Measurements from ENCODE around the gene PGM2L1. TPM values are rescaled to one million over a fixed set of nuclear protein-coding genes. Genes with fewer than 3 reads are reported as not detected.

Gene PGM2L1
- total RNA-seq, 1 experiment from 2014 or later, result 7.8 TPM

GRCh38 chr11:74412733-74413359, 14.6 kb upstream of the PGM2L1 start:
- H3K27me3 ChIP-seq (ENCODE audit: insufficient read depth, low read depth), result no peaks in the 10 kb centered on the region
- no peak for DNase-seq
- TF ChIP-seq, protein P1, sequence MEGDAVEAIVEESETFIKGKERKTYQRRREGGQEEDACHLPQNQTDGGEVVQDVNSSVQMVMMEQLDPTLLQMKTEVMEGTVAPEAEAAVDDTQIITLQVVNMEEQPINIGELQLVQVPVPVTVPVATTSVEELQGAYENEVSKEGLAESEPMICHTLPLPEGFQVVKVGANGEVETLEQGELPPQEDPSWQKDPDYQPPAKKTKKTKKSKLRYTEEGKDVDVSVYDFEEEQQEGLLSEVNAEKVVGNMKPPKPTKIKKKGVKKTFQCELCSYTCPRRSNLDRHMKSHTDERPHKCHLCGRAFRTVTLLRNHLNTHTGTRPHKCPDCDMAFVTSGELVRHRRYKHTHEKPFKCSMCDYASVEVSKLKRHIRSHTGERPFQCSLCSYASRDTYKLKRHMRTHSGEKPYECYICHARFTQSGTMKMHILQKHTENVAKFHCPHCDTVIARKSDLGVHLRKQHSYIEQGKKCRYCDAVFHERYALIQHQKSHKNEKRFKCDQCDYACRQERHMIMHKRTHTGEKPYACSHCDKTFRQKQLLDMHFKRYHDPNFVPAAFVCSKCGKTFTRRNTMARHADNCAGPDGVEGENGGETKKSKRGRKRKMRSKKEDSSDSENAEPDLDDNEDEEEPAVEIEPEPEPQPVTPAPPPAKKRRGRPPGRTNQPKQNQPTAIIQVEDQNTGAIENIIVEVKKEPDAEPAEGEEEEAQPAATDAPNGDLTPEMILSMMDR (conservative IDR thresholded peaks at IDR 0.05), result no peak
- TF ChIP-seq EZH2 (IDR thresholded peaks at IDR 0.05; ENCODE audit: low read depth), result no peak
- no peak overlapping the region for H3K27ac ChIP-seq
- no TSS peak for BruUV-seq (replicated peaks)
- H2AFZ ChIP-seq, result no peak overlapping the region
- H4K20me1 ChIP-seq (ENCODE audit: insufficient read depth), result no peaks in the 10 kb centered on the region
- no peaks in the 10 kb centered on the region for H3K36me3 ChIP-seq (ENCODE audit: low read depth)
- H3K79me2 ChIP-seq (ENCODE audit: low read depth), result no peaks in the 10 kb centered on the region
- ChIA-PET POLR2A (ENCODE audit: unreplicated experiment) (no interaction called here), CTCF (no interaction called here)
- no peaks in the 10 kb centered on the region for H3K9me2 ChIP-seq (ENCODE audit: insufficient read depth)
- peaks cover 11% of the 10 kb centered on the region for H3F3A ChIP-seq (ENCODE audit: insufficient read depth, low read depth)
- intact Hi-C loops (cut with micrococcal nuclease; ENCODE audit: unreplicated experiment), result no loop called here
- no peak overlapping the region for H3K4me2 ChIP-seq
- no peaks in the 10 kb centered on the region for H3K9me3 ChIP-seq (ENCODE audit: insufficient read depth, low read depth)
- no peak overlapping the region for H3K4me3 ChIP-seq
- peaks cover 29% of the 10 kb centered on the region for H3K4me1 ChIP-seq (replicated peaks; ENCODE audit: insufficient read depth)

- intact Hi-C loops (cut with micrococcal nuclease; ENCODE audit: unreplicated experiment), result no loop called here
- Histone ChIP-seq H3K27ac (no peak overlapping the region), H4K20me1 (ENCODE audit: insufficient read depth) (no peaks in the 10 kb centered on the region), H3K79me2 (ENCODE audit: low read depth) (no peaks in the 10 kb centered on the region), H3F3A (ENCODE audit: insufficient read depth, low read depth) (peaks cover 5% of the 10 kb centered on the region), H3K4me2 (no peak overlapping the region), H3K9me2 (ENCODE audit: insufficient read depth) (no peaks in the 10 kb centered on the region), H3K4me3 (no peak overlapping the region), H2AFZ (no peak overlapping the region), H3K36me3 (ENCODE audit: low read depth) (no peaks in the 10 kb centered on the region), H3K27me3 (ENCODE audit: insufficient read depth, low read depth) (no peaks in the 10 kb centered on the region), H3K9me3 (ENCODE audit: insufficient read depth, low read depth) (no peaks in the 10 kb centered on the region), H3K4me1 (replicated peaks; ENCODE audit: insufficient read depth) (peaks cover 24% of the 10 kb centered on the region)
- TF ChIP-seq, protein P1 (conservative IDR thresholded peaks at IDR 0.05), result no peak
- no peak for TF ChIP-seq EZH2 (IDR thresholded peaks at IDR 0.05; ENCODE audit: low read depth)
- no TSS peak for BruUV-seq (replicated peaks)
- no peak for DNase-seq
- ChIA-PET CTCF (no interaction called here), POLR2A (ENCODE audit: unreplicated experiment) (no interaction called here)
Measured at GRCh38 chr11:74412321-74412720, 14.1 kb upstream of the PGM2L1 start.

DNA sequence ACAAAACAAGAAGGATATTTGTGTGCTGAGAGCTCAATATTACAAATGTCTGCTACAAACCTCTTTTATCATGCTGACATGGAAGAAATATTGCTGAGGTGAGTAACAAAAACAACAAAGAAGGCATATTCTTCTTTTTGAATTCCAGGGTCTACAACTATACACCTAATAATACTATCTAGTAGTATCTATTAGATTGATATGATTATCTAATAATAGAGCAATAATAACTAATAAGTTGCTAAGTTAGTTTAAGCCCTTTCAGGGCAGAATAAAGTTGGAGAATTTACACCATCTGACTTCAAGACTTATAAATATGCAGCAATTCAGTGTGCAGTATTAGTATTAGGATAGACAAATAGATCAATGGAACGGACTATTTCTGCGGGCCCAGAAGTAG, 11.4 kb upstream of the PGM2L1 start:
- H3K4me1 ChIP-seq (replicated peaks; ENCODE audit: insufficient read depth), result 0 out of 2 replicates have a peak, but pooled peaks cover 6% of the 10 kb centered on the region
- H3K4me2 ChIP-seq, result no peak overlapping the region
- DNase-seq, result no peak
- no peaks in the 10 kb centered on the region for H3K79me2 ChIP-seq (ENCODE audit: low read depth)
- H2AFZ ChIP-seq, result no peak overlapping the region
- no peaks in the 10 kb centered on the region for H3K27me3 ChIP-seq (ENCODE audit: insufficient read depth, low read depth)
- H3F3A ChIP-seq (ENCODE audit: insufficient read depth, low read depth), result no peaks in the 10 kb centered on the region
- BruUV-seq (replicated peaks), result no TSS peak
- ChIA-PET POLR2A (ENCODE audit: unreplicated experiment) (no interaction called here), CTCF (no interaction called here)
- no peaks in the 10 kb centered on the region for H4K20me1 ChIP-seq (ENCODE audit: insufficient read depth)
- H3K9me2 ChIP-seq (ENCODE audit: insufficient read depth), result no peaks in the 10 kb centered on the region
- no peak overlapping the region for H3K27ac ChIP-seq
- H3K9me3 ChIP-seq (ENCODE audit: insufficient read depth, low read depth), result no peaks in the 10 kb centered on the region
- H3K4me3 ChIP-seq, result no peak overlapping the region
- no peak for TF ChIP-seq EZH2 (IDR thresholded peaks at IDR 0.05; ENCODE audit: low read depth)
- TF ChIP-seq, protein P1 (conservative IDR thresholded peaks at IDR 0.05), result no peak
- intact Hi-C loops (cut with micrococcal nuclease; ENCODE audit: unreplicated experiment), result no loop called here
- H3K36me3 ChIP-seq (ENCODE audit: low read depth), result no peaks in the 10 kb centered on the region
